ENCODE results near the gene CTSD. TPM values are rescaled to one million over a fixed set of nuclear protein-coding genes. Genes with fewer than 3 reads are reported as not detected.

CTSD gene
- total RNA-seq, 1 experiment from 2014 or later: 158 TPM

DNA sequence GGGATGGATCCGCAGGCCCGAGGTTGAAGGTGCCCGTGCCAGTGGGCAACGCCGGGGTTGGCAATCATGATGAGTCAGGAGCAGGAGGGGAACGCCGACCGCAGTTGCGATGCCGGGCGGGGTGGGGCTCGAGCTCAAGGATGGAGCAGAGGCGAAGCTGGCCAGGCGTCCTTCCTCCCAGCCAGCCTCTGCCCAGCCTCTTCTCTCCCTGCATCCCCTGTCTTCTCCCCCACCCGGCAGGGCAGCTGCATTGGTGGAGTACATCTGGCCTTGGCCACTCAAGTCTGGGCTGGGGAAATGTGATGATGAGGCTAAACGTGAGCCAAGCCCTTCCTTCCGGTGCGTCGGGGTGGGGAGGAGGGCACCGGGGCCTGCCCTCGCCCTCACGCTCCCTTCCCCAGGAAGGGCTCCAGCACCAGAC is 17.2 kb downstream of the CTSD start:
- Histone ChIP-seq H2BK120ac (ENCODE audit: low read depth, low read length, poor library complexity, severe bottlenecking) (no peak overlapping the region), H3K56ac (ENCODE audit: insufficient read length, low read depth, low read length) (no peak overlapping the region), H3K9me3 (ENCODE audit: control insufficient read depth, low read depth, low read length) (no peaks in the 10 kb centered on the region), H2BK5ac (ENCODE audit: insufficient read length, low read length) (no peak overlapping the region), H2BK15ac (ENCODE audit: low read depth, low read length) (no peak overlapping the region), H2BK20ac (ENCODE audit: low read depth, low read length, poor library complexity, severe bottlenecking) (no peak overlapping the region), H3K27me3 (ENCODE audit: insufficient read depth, low read length) (peaks cover 16% of the 10 kb centered on the region; the same call in 1 of the 2 replicates), H4K20me1 (ENCODE audit: control insufficient read depth, insufficient read depth, insufficient read length) (peaks cover 11% of the 10 kb centered on the region), H2BK12ac (ENCODE audit: insufficient read length, low read depth, low read length) (no peak overlapping the region), H2AK5ac (ENCODE audit: insufficient read length, low read length) (no peak overlapping the region), H3K4me1 (ENCODE audit: insufficient read depth, low read length) (no peaks in the 10 kb centered on the region; the same call in 1 of the 2 replicates), H3K27ac (ENCODE audit: insufficient read length, low read depth, low read length) (no peak overlapping the region), H3K4ac (ENCODE audit: low read depth, low read length) (no peak overlapping the region), H3K14ac (ENCODE audit: insufficient read depth, low read length) (no peak overlapping the region), H3K9ac (ENCODE audit: extremely low read depth, insufficient read length, low read length) (no peak overlapping the region), H3K23ac (ENCODE audit: insufficient read length, low read depth, low read length) (no peak overlapping the region), H3K79me1 (ENCODE audit: insufficient read depth, low read depth, low read length, poor library complexity, severe bottlenecking) (no peaks in the 10 kb centered on the region), H3T11ph (ENCODE audit: low read length) (no peak overlapping the region), H3K23me2 (ENCODE audit: insufficient read length, low read depth, low read length, poor library complexity, severe bottlenecking) (peaks cover 5% of the 10 kb centered on the region), H4K8ac (replicated peaks; ENCODE audit: insufficient read length, low read depth, low read length) (no peak overlapping the region), H4K5ac (ENCODE audit: insufficient read length, low read depth, low read length) (no peak overlapping the region), H3K79me2 (ENCODE audit: insufficient read depth, low read length) (no peaks in the 10 kb centered on the region), H2AFZ (ENCODE audit: low read length) (no peak overlapping the region), H4K91ac (ENCODE audit: insufficient read length, low read depth, low read length) (no peak overlapping the region), H3K4me2 (ENCODE audit: insufficient read depth, insufficient read length, low read length) (no peak overlapping the region), H3K18ac (ENCODE audit: insufficient read length, low read depth, low read length) (no peak overlapping the region)
- DNase-seq: no peak
- no CpG with 5 or more reads among the region's 22 CpGs for WGBS (ENCODE audit: extremely low coverage, insufficient read length, low lambda C conversion rate)
- Mint-ChIP-seq H3K27ac (no peak overlapping the region), H3K4me1 (peaks cover 12 to 13% of the 10 kb centered on the region in 2 experiments), H3K9me3 (peaks cover 4 to 9% of the 10 kb centered on the region in 2 experiments; a peak in 4 of 5 replicates), H3K4me3 (no peak overlapping the region), H3K27me3 (ENCODE audit: low read depth) (peaks cover 51% of the 10 kb centered on the region), H3K36me3 (ENCODE audit: insufficient read depth in 1 of 3, low read depth in 3 of 3) (peaks cover 0 to 4% (median 0%) of the 10 kb centered on the region in 3 experiments; a peak in 2 of 7 replicates)
- TF ChIP-seq CTCF (conservative IDR thresholded peaks at IDR 0.05): no peak
